Keratinocyte (primary cell): ENCODE results near the gene GRIK2. TPM values are rescaled to one million over a fixed set of nuclear protein-coding genes. Genes with fewer than 3 reads are reported as not detected.
A peak's percentile ranks its signal among the peaks of the same experiment; 100 is the strongest.

ENCODE experiments used
- DNase-seq: peaks from one replicate; pipeline ENCODE4 v3.0.0-alpha.2; 2011; ENCODE audit warnings: low read depth, missing footprints, low spot score
- FAIRE-seq: peaks from 2 replicates; lab custom pipeline; 2011; peaks lifted over from hg19 to GRCh38; lab: Jason Lieb, UNC
- H2AFZ ChIP-seq: 2 replicates; pipeline ENCODE4 v1.6.0; 2012; ENCODE audit warnings: low read length, control low read depth, inconsistent platforms; ENCODE audit not compliant: control insufficient read depth
- H3K27ac ChIP-seq: 2 replicates; pipeline ENCODE4 v1.5.1; 2011; ENCODE audit warnings: low read length; ENCODE audit not compliant: control insufficient read depth, insufficient read depth
- H3K27me3 ChIP-seq: 3 replicates; pipeline ENCODE4 v1.6.0; 2011; ENCODE audit warnings: low read length; ENCODE audit not compliant: control insufficient read depth, insufficient read depth; ENCODE audit errors: extremely low read depth
- H3K36me3 ChIP-seq, 2 experiments: 2 replicates in 1 of 2; 3 replicates in 1 of 2; pipeline ENCODE4 v1.5.1; 2011; ENCODE audit warnings: low read length in 2 of 2, mild to moderate bottlenecking in 1 of 2; ENCODE audit not compliant: control insufficient read depth in 2 of 2, insufficient read depth in 2 of 2; ENCODE audit errors: extremely low read depth in 1 of 2
- H3K4me1 ChIP-seq: 3 replicates; pipeline ENCODE4 v1.5.1; 2011; ENCODE audit warnings: low read length; ENCODE audit not compliant: control insufficient read depth, insufficient read depth; ENCODE audit errors: extremely low read depth
- H3K4me2 ChIP-seq: 3 replicates; pipeline ENCODE4 v1.6.0; 2011; ENCODE audit warnings: low read depth, low read length; ENCODE audit not compliant: control insufficient read depth, insufficient read depth; ENCODE audit errors: extremely low read depth
- H3K4me3 ChIP-seq, 3 experiments: fragments of 200-600 bp in 1 of 3; sonication (generic) in 1 of 3; 2 replicates in 2 of 3; 3 replicates in 1 of 3; pipeline ENCODE4 v1.5.1; 2011 to 2016; ENCODE audit warnings: low read length in 3 of 3, mild to moderate bottlenecking in 3 of 3, control low read depth in 2 of 3, inconsistent platforms in 1 of 3, low read depth in 1 of 3, mixed read lengths in 1 of 3, mixed run types in 1 of 3, moderate library complexity in 1 of 3; ENCODE audit not compliant: control insufficient read depth in 2 of 3, insufficient read depth in 2 of 3; ENCODE audit errors: extremely low read depth in 1 of 3
- H3K79me2 ChIP-seq: 2 replicates; pipeline ENCODE4 v1.6.0; 2012; ENCODE audit warnings: low read length; ENCODE audit not compliant: control insufficient read depth, insufficient read depth
- H3K9ac ChIP-seq: 3 replicates; pipeline ENCODE4 v1.6.0; 2011; ENCODE audit warnings: low read length; ENCODE audit not compliant: control insufficient read depth, insufficient read depth; ENCODE audit errors: extremely low read depth
- H3K9me1 ChIP-seq: 3 replicates; pipeline ENCODE4 v1.6.0; 2011; ENCODE audit warnings: low read length; ENCODE audit not compliant: control insufficient read depth, insufficient read depth; ENCODE audit errors: extremely low read depth
- H3K9me3 ChIP-seq: 2 replicates; pipeline ENCODE4 v1.5.1; 2012; ENCODE audit warnings: low read depth, low read length; ENCODE audit not compliant: control insufficient read depth
- H4K20me1 ChIP-seq: 3 replicates; pipeline ENCODE4 v1.6.0; 2011; ENCODE audit warnings: low read length; ENCODE audit not compliant: control insufficient read depth, insufficient read depth; ENCODE audit errors: extremely low read depth
- CTCF ChIP-seq, 3 experiments: IDR thresholded peaks in 1 of 3; conservative IDR thresholded peaks in 1 of 3; optimal IDR thresholded peaks in 1 of 3; 2 replicates in 2 of 3; 3 replicates in 1 of 3; pipeline versions ENCODE3 to v1.5.1; 2011; ENCODE audit warnings: low read length in 3 of 3, mild to moderate bottlenecking in 3 of 3, moderate library complexity in 2 of 3, control low read depth in 1 of 3, inconsistent platforms in 1 of 3; ENCODE audit not compliant: insufficient read depth in 2 of 3; ENCODE audit errors: extremely low read depth in 1 of 3
- EZH2 ChIP-seq: IDR thresholded peaks from one replicate; pipeline ENCODE4 v1.6.1; 2012; ENCODE audit warnings: inconsistent platforms, mild to moderate bottlenecking, low read length, moderate library complexity
- dilution Hi-C: fragments of 300-500 bp; cut with MboI; formaldehyde crosslinking; loops from one replicate; pipeline ENCODE4 v1.7.0; 2020; ENCODE audit warnings: low sequenced_read_pairs; ENCODE audit not compliant: extremely low pct_ligation_motif_present
- polyA plus RNA-seq, 5 experiments: library from polyadenylated mRNA; depleted of rRNA in 3 of 5; stranded (reverse) in 3 of 5; stranded (forward) in 1 of 5; unstranded in 1 of 5; fragments of >200 nt; gene quantifications; 1 replicate in 1 of 5; 2 replicates in 3 of 5; 3 replicates in 1 of 5; pipeline versions ENCODE4 v1.2.1 to v1.2.3, GENCODE V29; 2011 to 2012; ENCODE audit warnings: missing spikeins in 2 of 5, low read depth in 1 of 5, low replicate concordance in 1 of 5

The GRIK2 gene
- polyA plus RNA-seq, 1 donor (not counting 4 experiments of a cell fraction or from before 2014, with no cell fraction given): 0.01 TPM

GRCh38 chr6:101394936-101395335 lies 1.4 kb downstream of the GRIK2 start:
- no peak for FAIRE-seq
- Histone ChIP-seq H3K4me1 (peaks cover 5% of the 10 kb centered on the region), H3K27me3 (peaks cover 36% of the 10 kb centered on the region)

GRCh38 chr6:101395345-101395744 lies 1.8 kb downstream of the GRIK2 start:
- Histone ChIP-seq H2AFZ (no peak overlapping the region), H3K27ac (no peak overlapping the region), H3K9me1 (no peaks in the 10 kb centered on the region), H3K4me2 (no peak overlapping the region), H3K9ac (no peak overlapping the region), H3K9me3 (no peaks in the 10 kb centered on the region), H3K79me2 (no peaks in the 10 kb centered on the region), H4K20me1 (no peaks in the 10 kb centered on the region), H3K36me3 (no peaks in the 10 kb centered on the region), H3K4me3 (no peak overlapping the region), H3K27me3 (peaks cover 36% of the 10 kb centered on the region), H3K4me1 (peaks cover 5% of the 10 kb centered on the region)
- DNase-seq: no peak
- TF ChIP-seq EZH2 (no peak), CTCF (optimal IDR thresholded peaks at IDR 0.05 in 1 of 3, IDR thresholded peaks at IDR 0.05 in 1 of 3, conservative IDR thresholded peaks at IDR 0.05 in 1 of 3; ENCODE audit: extremely low read depth in 1 of 3, insufficient read depth in 2 of 3, low read length in 3 of 3) (peak in 1 of 3 experiments; percentile 19)
- dilution Hi-C loops: no loop called here
- no peak for FAIRE-seq

More at GRCh38 chr6:101394936-101395335, 1.4 kb downstream of the GRIK2 start:
- Histone ChIP-seq H3K27ac (no peak overlapping the region), H3K4me2 (no peak overlapping the region), H3K79me2 (no peaks in the 10 kb centered on the region), H3K4me3 (no peak overlapping the region), H3K9me1 (no peaks in the 10 kb centered on the region), H3K9me3 (no peaks in the 10 kb centered on the region), H3K9ac (no peak overlapping the region), H3K36me3 (no peaks in the 10 kb centered on the region), H4K20me1 (no peaks in the 10 kb centered on the region), H2AFZ (no peak overlapping the region)
- DNase-seq: no peak
- TF ChIP-seq EZH2 (no peak), CTCF (optimal IDR thresholded peaks at IDR 0.05 in 1 of 3, IDR thresholded peaks at IDR 0.05 in 1 of 3, conservative IDR thresholded peaks at IDR 0.05 in 1 of 3; ENCODE audit: extremely low read depth in 1 of 3, insufficient read depth in 2 of 3, low read length in 3 of 3) (no peak)
- dilution Hi-C loops: no loop called here
